K562 (cell line): Measurements from ENCODE around the gene ZMYM4. TPM values are rescaled to one million over a fixed set of nuclear protein-coding genes. Genes with fewer than 3 reads are reported as not detected.

Source experiments
- ATAC-seq: fragments of 200-7000 bp; cut with Tn5 transposase; 3 replicates; pipeline ENCODE4 v1.9.1; 2020; ENCODE audit warnings: moderate library complexity
- BruUV-seq: library from RNA; stranded (reverse); fragments of 400-500 nt; replicated peaks from 2 replicates; lab custom pipeline; 2021; lab: Mats Ljungman, UMichigan
- CTCF ChIA-PET: fragments of 300-600 bp; formaldehyde crosslinking; extraction: SDS; loops from one replicate; lab custom pipeline; 2021; ENCODE audit warnings: low intra/inter-chr PET ratio; lab: Yijun Ruan, JAX
- POLR2A ChIA-PET: fragments of 300-600, 350-650 bp; sonication (Branson Sonifier 250); formaldehyde crosslinking; extraction: SDS; loops from one replicate; lab custom pipeline; 2021; ENCODE audit warnings: antibody characterized with exemption, inconsistent platforms; lab: Yijun Ruan, JAX
- DNase-seq, 4 experiments: peaks; one replicate each; pipeline versions ENCODE4 v3.0.0 to v3.0.0-alpha.2; 2011 to 2018; ENCODE audit warnings: low spot score in 3 of 4, mixed read lengths in 3 of 4; ENCODE audit errors: extremely low read depth in 1 of 4
- FAIRE-seq: peaks from 2 replicates; lab custom pipeline; 2011; peaks lifted over from hg19 to GRCh38; lab: Jason Lieb, UNC
- H2AFZ ChIP-seq: 2 replicates; pipeline ENCODE4 v1.6.0; 2011; ENCODE audit warnings: low read depth, low read length, control low read depth, inconsistent platforms
- H3K27ac ChIP-seq: fragments of 200-600 bp; 3 replicates; pipeline ENCODE4 v1.8.0; 2011; ENCODE audit warnings: low read depth, mild to moderate bottlenecking, control low read depth, inconsistent platforms, low read length, moderate library complexity, mixed read lengths; ENCODE audit errors: extremely low read depth
- H3K27me3 ChIP-seq, 2 experiments: fragments of 300-600 bp in 1 of 2; 2 replicates in 1 of 2; 3 replicates in 1 of 2; pipeline versions ENCODE4 v1.6.0 to v1.8.0; 2011; ENCODE audit warnings: inconsistent platforms in 2 of 2, low read length in 2 of 2, mild to moderate bottlenecking in 1 of 2, mixed read lengths in 1 of 2, moderate library complexity in 1 of 2; ENCODE audit not compliant: control insufficient read depth in 2 of 2, insufficient read depth in 2 of 2
- H3K36me3 ChIP-seq: fragments of 300-600 bp; 3 replicates; pipeline ENCODE4 v1.8.0; 2011; ENCODE audit warnings: mild to moderate bottlenecking, low read length, inconsistent platforms; ENCODE audit not compliant: control insufficient read depth, insufficient read depth
- H3K4me1 ChIP-seq, 2 experiments: fragments of 200-600 bp in 1 of 2; replicated peaks in 1 of 2; 2 replicates in 1 of 2; 3 replicates in 1 of 2; pipeline versions ENCODE4 v1.5.1 to v1.8.0; 2011; ENCODE audit warnings: inconsistent platforms in 2 of 2, low read length in 2 of 2, mild to moderate bottlenecking in 1 of 2, mixed read lengths in 1 of 2, moderate library complexity in 1 of 2; ENCODE audit not compliant: control insufficient read depth in 2 of 2, insufficient read depth in 2 of 2
- H3K4me2 ChIP-seq: 2 replicates; pipeline ENCODE4 v1.6.1; 2011; ENCODE audit warnings: low read length, control low read depth, inconsistent platforms, mixed read lengths; ENCODE audit not compliant: insufficient read depth
- H3K4me3 ChIP-seq: fragments of 200-600 bp; sonication (generic), shearing (Covaris generic); 2 replicates; pipeline ENCODE4 v1.5.1; 2016; ENCODE audit warnings: control low read depth, inconsistent platforms
- H3K79me2 ChIP-seq: fragments of 200-600 bp; 3 replicates; pipeline ENCODE4 v1.8.0; 2011; ENCODE audit warnings: low read length, inconsistent platforms; ENCODE audit not compliant: control insufficient read depth, insufficient read depth
- H3K9ac ChIP-seq, 2 experiments: 2 replicates each; pipeline versions ENCODE4 v1.6.0 to v1.6.1; 2011; ENCODE audit warnings: low read depth in 2 of 2, low read length in 2 of 2, control low read depth in 1 of 2, inconsistent platforms in 1 of 2, mild to moderate bottlenecking in 1 of 2, mixed read lengths in 1 of 2; ENCODE audit not compliant: insufficient read depth in 1 of 2
- H3K9me1 ChIP-seq: one replicate; pipeline ENCODE4 v1.6.0; 2011; ENCODE audit warnings: inconsistent platforms, mild to moderate bottlenecking, low read length, moderate library complexity; ENCODE audit not compliant: control insufficient read depth, insufficient read depth
- H3K9me3 ChIP-seq: replicated peaks from 2 replicates; pipeline ENCODE4 v1.5.1; 2011; ENCODE audit warnings: low read depth, low read length, inconsistent platforms; ENCODE audit not compliant: control insufficient read depth, insufficient read depth
- H4K20me1 ChIP-seq: replicated peaks from 2 replicates; pipeline ENCODE4 v1.6.1; 2011; ENCODE audit warnings: low read length, inconsistent platforms, mixed read lengths; ENCODE audit not compliant: control insufficient read depth, insufficient read depth
- CBFA2T2 ChIP-seq: fragments of 450-650 bp; conservative IDR thresholded peaks from 2 replicates; pipeline ENCODE4 v1.6.1; 2017; ENCODE audit warnings: mild to moderate bottlenecking
- CC2D1A ChIP-seq: fragments of 450-650 bp; IDR thresholded peaks from 2 replicates; pipeline ENCODE4 v1.6.1; 2017; ENCODE audit warnings: mild to moderate bottlenecking
- CCNT2 ChIP-seq: IDR thresholded peaks from 2 replicates; pipeline ENCODE4 v1.6.1; 2011; ENCODE audit warnings: borderline replicate concordance, low read depth, mild to moderate bottlenecking, moderate library complexity, mixed read lengths, low read length; ENCODE audit not compliant: insufficient read length; ENCODE audit errors: extremely low read depth
- MCM2 ChIP-seq: fragments of 450-650 bp; IDR thresholded peaks from 2 replicates; pipeline ENCODE4 v1.6.1; 2017; ENCODE audit warnings: low read depth, mild to moderate bottlenecking
- SIRT6 ChIP-seq: IDR thresholded peaks from one replicate; pipeline ENCODE4 v1.6.1; 2012; ENCODE audit warnings: low read depth, mild to moderate bottlenecking, control low read depth, inconsistent platforms, low read length, moderate library complexity
- SMARCA4 ChIP-seq: fragments of 450-650 bp; IDR thresholded peaks from 2 replicates; pipeline ENCODE4 v1.6.1; 2016
- SOX6 ChIP-seq: fragments of 450-650 bp; IDR thresholded peaks from 2 replicates; pipeline ENCODE4 v1.6.1; 2014; ENCODE audit warnings: mild to moderate bottlenecking
- TEAD1 ChIP-seq, 2 experiments: fragments of 450-650 bp in 1 of 2; sonication (generic) in 1 of 2; formaldehyde crosslinking; IDR thresholded peaks; 2 replicates each; pipeline versions ENCODE4 v1.4.0 to v1.8.0; 2020 to 2022; ENCODE audit warnings: mild to moderate bottlenecking in 2 of 2, missing genetic modification reagents in 1 of 2
- ZNF778 ChIP-seq: fragments of 450-650 bp; formaldehyde crosslinking; IDR thresholded peaks from 2 replicates; pipeline ENCODE4 v1.4.0; 2020; ENCODE audit warnings: mild to moderate bottlenecking, moderate library complexity
- WGBS: fragments of 100-300 bp; shearing (Covaris generic); methylation state at CpG from one replicate; pipeline ENCODE4 v1.1.6; 2016; ENCODE audit warnings: low coverage, mixed read lengths; ENCODE audit not compliant: insufficient coverage; ENCODE audit errors: missing lambda C conversion rate; 5-methylcytosine and 5-hydroxymethylcytosine counted together
- in situ Hi-C: fragments of 300-500 bp; cut with MboI; formaldehyde crosslinking; loops from 4 replicates; pipeline ENCODE4 v1.15.0; 2018; ENCODE audit warnings: inconsistent platforms, mixed read lengths
- intact Hi-C: fragments of 100-400 bp; cut with micrococcal nuclease; formaldehyde crosslinking; loops from 2 replicates; pipeline ENCODE4 v1.14.2; 2022
- polyA plus RNA-seq, 8 experiments: library from polyadenylated mRNA; depleted of rRNA in 4 of 8; stranded (reverse) in 5 of 8; unstranded in 3 of 8; fragments of >200 nt; fragmentation: Nextera tagmentation in 2 of 8; fragmentation: Illumina TruSeq in 1 of 8; extraction: Ambion mirVana in 2 of 8; extraction: Trizol in 1 of 8; gene quantifications; 2 replicates each; pipeline versions ENCODE4 v1.2.1 to v1.2.3, GENCODE V29; 2011 to 2014; ENCODE audit warnings: inconsistent platforms in 1 of 8, missing spikeins in 1 of 8
- total RNA-seq, 7 experiments: library from RNA; depleted of rRNA in 6 of 7; stranded (reverse); fragments of >200 nt in 6 of 7; fragmentation: Illumina TruSeq in 2 of 7; extraction: Trizol in 2 of 7; gene quantifications; 2 replicates each; pipeline versions ENCODE4 v1.2.1 to v1.2.3, GENCODE V29; 2011 to 2021; ENCODE audit warnings: low replicate concordance in 1 of 7
- TF ChIP-seq, protein P1 (sequence below), 2 experiments: fragments of 450-650 bp in 1 of 2; sonication (generic) in 1 of 2; formaldehyde crosslinking in 1 of 2; IDR thresholded peaks in 1 of 2; conservative IDR thresholded peaks in 1 of 2; 2 replicates each; pipeline versions ENCODE4 v1.6.1 to v1.8.1; 2016 to 2023; ENCODE audit warnings: mild to moderate bottlenecking in 2 of 2, moderate library complexity in 2 of 2, inconsistent platforms in 1 of 2, missing genetic modification reagents in 1 of 2
- TF ChIP-seq, protein P2 (sequence below): fragments of 450-650 bp; formaldehyde crosslinking; IDR thresholded peaks from 2 replicates; pipeline ENCODE4 v1.4.0; 2022; ENCODE audit warnings: missing genetic modification characterization
- TF ChIP-seq, protein P3 (sequence below): sonication (generic); formaldehyde crosslinking; IDR thresholded peaks from 2 replicates; pipeline ENCODE4 v1.8.0; 2023; ENCODE audit warnings: mild to moderate bottlenecking, missing genetic modification reagents

Gene ZMYM4
- total and polyA plus RNA-seq, 9 of the 15 experiments (the other 6 are each of a cell fraction or from before 2014, with no cell fraction given), result 15.2 to 77.2 (median 63.3) TPM

DNA sequence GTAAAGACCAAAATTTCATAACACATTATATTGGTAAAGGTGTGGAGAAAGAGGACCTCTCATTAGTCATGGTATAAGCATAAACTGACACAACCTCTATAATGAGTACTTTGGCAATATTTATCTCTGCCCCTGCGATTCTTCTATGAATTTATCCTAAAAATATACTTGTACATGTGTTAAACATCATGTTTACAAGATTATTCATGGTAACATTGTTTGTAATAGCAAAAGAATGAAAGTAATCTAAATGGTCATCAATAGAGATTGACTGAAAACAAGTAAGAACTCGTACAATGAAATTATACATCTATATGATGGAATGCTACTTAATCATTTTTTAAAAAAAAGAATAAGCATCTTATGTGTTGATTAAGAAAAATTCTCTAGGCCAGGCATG lies 192.3 kb downstream of the ZMYM4 start (continued):
- TF ChIP-seq, protein P1, sequence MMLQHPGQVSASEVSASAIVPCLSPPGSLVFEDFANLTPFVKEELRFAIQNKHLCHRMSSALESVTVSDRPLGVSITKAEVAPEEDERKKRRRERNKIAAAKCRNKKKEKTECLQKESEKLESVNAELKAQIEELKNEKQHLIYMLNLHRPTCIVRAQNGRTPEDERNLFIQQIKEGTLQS (IDR thresholded peaks at IDR 0.05), result no peak
- TF ChIP-seq, protein P1 (CRISPR knock-in tag; conservative IDR thresholded peaks at IDR 0.05), result no peak
- TF ChIP-seq TEAD1 (CRISPR knock-in tag; IDR thresholded peaks at IDR 0.05) (no peak), SMARCA4 (no peak)

DNA sequence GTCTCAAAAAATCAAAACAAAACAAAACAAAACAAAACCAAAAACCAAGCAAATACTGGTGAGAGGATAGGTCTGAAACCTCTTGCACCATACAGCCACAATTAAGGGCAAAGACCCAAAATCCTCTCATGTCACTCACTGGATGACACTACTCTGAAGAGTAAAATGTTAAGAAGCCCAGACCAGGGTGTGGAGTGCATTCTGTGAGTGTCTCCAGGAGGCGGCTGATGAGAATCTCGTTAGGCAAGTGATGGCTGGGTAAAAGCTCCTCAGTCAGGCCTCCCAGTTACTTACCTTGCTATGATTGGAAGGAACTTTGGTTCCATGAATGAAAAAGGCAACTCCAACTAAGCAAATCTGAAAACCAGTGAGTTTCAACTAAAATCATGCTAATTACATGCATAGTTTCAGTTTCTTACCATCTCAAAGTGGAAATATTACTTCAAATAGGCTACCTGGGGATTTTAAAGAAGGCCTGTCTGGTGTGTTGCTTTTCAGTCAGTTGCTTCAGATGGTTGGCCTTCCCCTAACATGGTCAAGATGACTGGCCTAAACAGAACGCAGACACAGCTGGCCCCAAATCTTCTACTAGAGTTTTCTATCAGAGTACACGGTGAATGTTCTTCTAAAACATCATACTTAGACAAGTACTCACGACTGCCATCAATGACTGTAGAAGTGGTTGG lies 193.6 kb downstream of the ZMYM4 start:
- no peaks in the 10 kb centered on the region for H4K20me1 ChIP-seq
- no peaks in the 10 kb centered on the region for H3K27me3 ChIP-seq
- POLR2A ChIA-PET, result no interaction called here
- H3K9ac ChIP-seq, result no peak overlapping the region
- TF ChIP-seq SOX6 (no peak), CCNT2 (no peak), ZNF778 (CRISPR knock-in tag) (no peak), MCM2 (no peak), CBFA2T2 (no peak), SIRT6 (no peak), CC2D1A (no peak)
- TF ChIP-seq, protein P2, sequence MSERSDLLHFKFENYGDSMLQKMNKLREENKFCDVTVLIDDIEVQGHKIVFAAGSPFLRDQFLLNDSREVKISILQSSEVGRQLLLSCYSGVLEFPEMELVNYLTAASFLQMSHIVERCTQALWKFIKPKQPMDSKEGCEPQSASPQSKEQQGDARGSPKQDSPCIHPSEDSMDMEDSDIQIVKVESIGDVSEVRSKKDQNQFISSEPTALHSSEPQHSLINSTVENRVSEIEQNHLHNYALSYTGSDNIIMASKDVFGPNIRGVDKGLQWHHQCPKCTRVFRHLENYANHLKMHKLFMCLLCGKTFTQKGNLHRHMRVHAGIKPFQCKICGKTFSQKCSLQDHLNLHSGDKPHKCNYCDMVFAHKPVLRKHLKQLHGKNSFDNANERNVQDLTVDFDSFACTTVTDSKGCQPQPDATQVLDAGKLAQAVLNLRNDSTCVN (CRISPR knock-in tag), result no peak
- TF ChIP-seq, protein P3, sequence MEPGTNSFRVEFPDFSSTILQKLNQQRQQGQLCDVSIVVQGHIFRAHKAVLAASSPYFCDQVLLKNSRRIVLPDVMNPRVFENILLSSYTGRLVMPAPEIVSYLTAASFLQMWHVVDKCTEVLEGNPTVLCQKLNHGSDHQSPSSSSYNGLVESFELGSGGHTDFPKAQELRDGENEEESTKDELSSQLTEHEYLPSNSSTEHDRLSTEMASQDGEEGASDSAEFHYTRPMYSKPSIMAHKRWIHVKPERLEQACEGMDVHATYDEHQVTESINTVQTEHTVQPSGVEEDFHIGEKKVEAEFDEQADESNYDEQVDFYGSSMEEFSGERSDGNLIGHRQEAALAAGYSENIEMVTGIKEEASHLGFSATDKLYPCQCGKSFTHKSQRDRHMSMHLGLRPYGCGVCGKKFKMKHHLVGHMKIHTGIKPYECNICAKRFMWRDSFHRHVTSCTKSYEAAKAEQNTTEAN, result no peak
- ATAC-seq (no peak), FAIRE-seq (no peak), DNase-seq (no peak)
- H3K4me3 ChIP-seq, result no peak overlapping the region
- H3K4me2 ChIP-seq, result no peak overlapping the region
- intact Hi-C loops (no loop called here), in situ Hi-C loops (no loop called here)
- 0 out of 2 replicates have a peak, but pooled peaks cover 3% of the 10 kb centered on the region for H3K9me3 ChIP-seq
- H3K9me1 ChIP-seq, result no peaks in the 10 kb centered on the region
- WGBS, result 78% methylated on average over 5 of the region's 5 CpGs
- no peaks in the 10 kb centered on the region for H3K4me1 ChIP-seq
- no peaks in the 10 kb centered on the region for H3K79me2 ChIP-seq
- no TSS peak for BruUV-seq
- H2AFZ ChIP-seq, result no peak overlapping the region
- H3K27ac ChIP-seq, result no peak overlapping the region
- CTCF ChIA-PET, result no interaction called here
- peaks cover 48% of the 10 kb centered on the region for H3K36me3 ChIP-seq
